GM19240 (cell line): ENCODE data around the gene TOMM34.

ENCODE experiments used
- DNase-seq: peaks from one replicate; pipeline ENCODE4 v3.0.0; 2011; ENCODE audit warnings: low spot score; ENCODE audit not compliant: insufficient read length

TOMM34 gene

GRCh38 chr20:44960103-44960852 is at the start of gene TOMM34:
Gene TOMM34 (minus strand): TSS chr20:44960397. CDS start chr20:44960333, 64 bp downstream.
- peak; percentile 90 for DNase-seq

GRCh38 chr20:45008521-45009049 is 48.4 kb upstream of the TOMM34 start:
- DNase-seq: no peak

- DNase-seq: no peak
These were observed 37.5 kb upstream of the TOMM34 start for GRCh38 chr20:44997668-44998067.

GRCh38 chr20:44997171-44997570 is 37.0 kb upstream of the TOMM34 start:
- DNase-seq: no peak

GRCh38 chr20:44993343-44993742 is 33.1 kb upstream of the TOMM34 start:
- no peak for DNase-seq

- no peak for DNase-seq
These were observed 30.8 kb upstream of the TOMM34 start for GRCh38 chr20:44990957-44991356.

GRCh38 chr20:44990425-44990824 is 30.2 kb upstream of the TOMM34 start:
- no peak for DNase-seq

- no peak for DNase-seq
These were observed 28.5 kb upstream of the TOMM34 start for GRCh38 chr20:44988631-44989171.

- no peak for DNase-seq
These were observed 23.0 kb upstream of the TOMM34 start for GRCh38 chr20:44983093-44983674.

GRCh38 chr20:44981736-44982406 is 21.7 kb upstream of the TOMM34 start:
- DNase-seq: no peak

GRCh38 chr20:44979090-44979621 is 19.0 kb upstream of the TOMM34 start:
- DNase-seq: no peak

- DNase-seq: no peak
These were observed 16.5 kb upstream of the TOMM34 start for GRCh38 chr20:44976698-44977097.

- DNase-seq: no peak
These were observed 12.9 kb upstream of the TOMM34 start for GRCh38 chr20:44973053-44973452.

GRCh38 chr20:44970243-44970757 is 10.1 kb upstream of the TOMM34 start:
- no peak for DNase-seq

GRCh38 chr20:44969300-44969894 is 9.2 kb upstream of the TOMM34 start:
- DNase-seq: no peak

GRCh38 chr20:44967207-44967807 is 7.1 kb upstream of the TOMM34 start:
- no peak for DNase-seq

GRCh38 chr20:44966030-44966961 is 6.1 kb upstream of the TOMM34 start, which contains the start of gene STK4:
Gene STK4 (plus strand): TSS chr20:44966512. CDS start chr20:44966569, 57 bp downstream.
- peak; percentile 51 for DNase-seq

- DNase-seq: no peak
These were observed 5.4 kb upstream of the TOMM34 start for GRCh38 chr20:44965651-44966029.
